Mesothelial cell of epicardium (in vitro differentiated cells): ENCODE measurements around the gene HNRNPA3. TPM values are rescaled to one million over a fixed set of nuclear protein-coding genes. Genes with fewer than 3 reads are reported as not detected.

Source experiments
- DNase-seq, 2 experiments: peaks; one replicate each; pipeline ENCODE4 v3.0.0; 2021; ENCODE audit warnings: low spot score in 2 of 2; ENCODE audit not compliant: unreplicated experiment in 2 of 2
- H3K27ac Mint-ChIP-seq: 2 replicates; pipeline ENCODE4 v1.8.0; 2021; ENCODE audit warnings: mixed read lengths
- H3K27me3 Mint-ChIP-seq: 2 replicates; pipeline ENCODE4 v1.8.0; 2021; ENCODE audit warnings: low read depth, mixed read lengths
- H3K36me3 Mint-ChIP-seq: 2 replicates; pipeline ENCODE4 v1.8.0; 2021; ENCODE audit warnings: mixed read lengths
- H3K4me1 Mint-ChIP-seq: 2 replicates; pipeline ENCODE4 v1.8.0; 2021; ENCODE audit warnings: mixed read lengths
- H3K4me3 Mint-ChIP-seq: 2 replicates; pipeline ENCODE4 v1.8.0; 2021; ENCODE audit warnings: mild to moderate bottlenecking, moderate library complexity, mixed read lengths
- H3K9me3 Mint-ChIP-seq: 2 replicates; pipeline ENCODE4 v1.8.0; 2021; ENCODE audit warnings: mixed read lengths
- total RNA-seq: library from RNA; stranded (reverse); gene quantifications from 3 replicates; pipeline ENCODE4 v1.2.1, GENCODE V29; 2021
- TF ChIP-seq, protein P1 (sequence below): fragments of 200-600 bp; sonication (generic); IDR thresholded peaks from one replicate; pipeline ENCODE4 v1.5.0; 2021; ENCODE audit warnings: antibody characterized with exemption; ENCODE audit not compliant: unreplicated experiment

Gene HNRNPA3
- total RNA-seq, 1 donor from 2014 or later, result 264 TPM

DNA sequence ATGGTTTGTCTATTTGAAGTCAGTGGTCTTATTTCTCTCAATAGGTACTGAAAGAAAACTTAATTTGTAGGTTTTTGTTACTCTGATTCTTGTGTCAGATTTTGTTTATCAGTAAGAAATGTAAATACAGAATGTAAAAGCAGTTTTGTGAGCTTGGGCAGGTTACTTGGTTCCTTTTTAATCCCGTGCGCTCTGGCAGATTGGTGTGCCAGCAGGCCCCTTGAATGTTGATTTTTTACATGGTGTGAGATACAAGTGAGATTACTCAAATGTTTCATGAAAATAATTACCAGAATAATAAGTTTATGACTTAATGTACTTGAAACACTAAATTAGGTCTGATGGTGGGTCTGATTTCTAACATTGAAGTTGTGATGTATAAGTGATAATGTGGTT, 13.4 kb downstream of the HNRNPA3 start:
- peaks cover 40% of the 10 kb centered on the region for H3K36me3 Mint-ChIP-seq
- no peak overlapping the region for H3K4me3 Mint-ChIP-seq
- peaks cover 6% of the 10 kb centered on the region for H3K4me1 Mint-ChIP-seq
- TF ChIP-seq, protein P1, sequence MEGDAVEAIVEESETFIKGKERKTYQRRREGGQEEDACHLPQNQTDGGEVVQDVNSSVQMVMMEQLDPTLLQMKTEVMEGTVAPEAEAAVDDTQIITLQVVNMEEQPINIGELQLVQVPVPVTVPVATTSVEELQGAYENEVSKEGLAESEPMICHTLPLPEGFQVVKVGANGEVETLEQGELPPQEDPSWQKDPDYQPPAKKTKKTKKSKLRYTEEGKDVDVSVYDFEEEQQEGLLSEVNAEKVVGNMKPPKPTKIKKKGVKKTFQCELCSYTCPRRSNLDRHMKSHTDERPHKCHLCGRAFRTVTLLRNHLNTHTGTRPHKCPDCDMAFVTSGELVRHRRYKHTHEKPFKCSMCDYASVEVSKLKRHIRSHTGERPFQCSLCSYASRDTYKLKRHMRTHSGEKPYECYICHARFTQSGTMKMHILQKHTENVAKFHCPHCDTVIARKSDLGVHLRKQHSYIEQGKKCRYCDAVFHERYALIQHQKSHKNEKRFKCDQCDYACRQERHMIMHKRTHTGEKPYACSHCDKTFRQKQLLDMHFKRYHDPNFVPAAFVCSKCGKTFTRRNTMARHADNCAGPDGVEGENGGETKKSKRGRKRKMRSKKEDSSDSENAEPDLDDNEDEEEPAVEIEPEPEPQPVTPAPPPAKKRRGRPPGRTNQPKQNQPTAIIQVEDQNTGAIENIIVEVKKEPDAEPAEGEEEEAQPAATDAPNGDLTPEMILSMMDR, result no peak
- H3K9me3 Mint-ChIP-seq, result no peaks in the 10 kb centered on the region
- DNase-seq, result no peak
- H3K27ac Mint-ChIP-seq, result peak overlapping the region; percentile 61
- H3K27me3 Mint-ChIP-seq, result no peaks in the 10 kb centered on the region

DNA sequence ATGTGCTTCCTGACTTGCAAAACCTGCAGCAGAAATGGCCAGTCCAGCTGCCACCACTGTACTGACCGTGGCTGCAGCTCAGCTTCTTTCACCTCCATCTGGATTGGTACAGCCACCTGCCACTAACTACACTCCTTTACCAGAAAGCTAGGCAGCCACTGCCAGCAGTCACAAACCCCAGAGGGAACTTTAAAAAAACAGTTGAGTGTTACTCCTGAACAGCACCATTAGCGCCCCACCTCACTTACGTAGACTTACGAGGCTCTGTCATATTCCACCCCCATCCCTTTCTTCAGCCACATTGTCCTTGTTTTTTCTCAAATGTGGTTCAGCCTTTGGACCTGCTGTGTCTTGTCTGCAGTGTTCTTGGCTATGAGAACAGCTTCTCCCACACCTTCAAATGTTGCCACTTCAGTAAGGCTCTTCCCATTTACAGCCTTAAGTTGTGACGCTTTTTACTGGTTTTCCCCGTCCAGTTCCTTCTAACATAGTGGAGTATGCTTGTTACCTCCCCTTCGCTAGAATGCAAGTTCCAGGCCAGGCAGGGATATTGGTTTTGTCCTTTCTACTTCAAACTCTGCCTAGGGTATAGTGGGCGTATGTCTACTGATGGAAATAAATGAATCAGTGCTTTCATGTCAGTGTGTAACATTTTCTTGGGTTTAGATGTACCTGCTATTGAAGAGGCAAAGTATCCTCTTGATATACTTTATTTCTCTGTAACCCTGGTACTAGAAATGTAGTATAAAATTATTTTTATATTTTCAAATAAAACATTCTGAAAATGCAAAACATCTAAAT, 17.0 kb downstream of the HNRNPA3 start:
- no peak overlapping the region for H3K4me3 Mint-ChIP-seq
- DNase-seq, result no peak

DNA sequence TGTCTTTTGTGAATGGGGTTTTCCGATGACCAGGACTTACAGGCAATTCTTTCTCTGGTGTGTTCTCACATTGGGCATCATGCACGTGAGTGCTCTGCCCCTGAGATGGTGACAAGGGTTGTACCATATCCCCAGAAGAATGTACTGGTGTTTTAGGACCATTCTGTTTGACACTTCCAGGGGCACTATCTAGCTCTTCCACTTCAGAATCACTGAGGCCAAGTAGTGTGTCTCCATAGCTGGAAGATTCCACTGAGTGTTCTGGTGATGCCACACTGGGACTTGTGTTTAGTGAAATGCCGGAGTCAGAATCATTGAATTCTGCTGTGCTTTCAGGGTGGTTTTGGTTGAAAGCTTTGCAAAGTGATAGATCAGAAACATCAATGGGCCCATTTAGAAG, 18.7 kb downstream of the HNRNPA3 start:
- H3K27ac Mint-ChIP-seq, result peak overlapping the region; percentile 37
- H3K9me3 Mint-ChIP-seq, result no peaks in the 10 kb centered on the region
- peaks cover 52% of the 10 kb centered on the region for H3K36me3 Mint-ChIP-seq
- H3K4me3 Mint-ChIP-seq, result no peak overlapping the region
- no peak for DNase-seq
- H3K27me3 Mint-ChIP-seq, result no peaks in the 10 kb centered on the region
- H3K4me1 Mint-ChIP-seq, result peaks cover 10% of the 10 kb centered on the region
- TF ChIP-seq, protein P1, result no peak

More for the DNA sequence above, 17.0 kb downstream of the HNRNPA3 start:
- peak overlapping the region; percentile 82 for H3K27ac Mint-ChIP-seq
- H3K36me3 Mint-ChIP-seq, result peaks cover 48% of the 10 kb centered on the region
- no peaks in the 10 kb centered on the region for H3K9me3 Mint-ChIP-seq
- H3K4me1 Mint-ChIP-seq, result peaks cover 10% of the 10 kb centered on the region
- H3K27me3 Mint-ChIP-seq, result no peaks in the 10 kb centered on the region
- TF ChIP-seq, protein P1, result no peak

DNA sequence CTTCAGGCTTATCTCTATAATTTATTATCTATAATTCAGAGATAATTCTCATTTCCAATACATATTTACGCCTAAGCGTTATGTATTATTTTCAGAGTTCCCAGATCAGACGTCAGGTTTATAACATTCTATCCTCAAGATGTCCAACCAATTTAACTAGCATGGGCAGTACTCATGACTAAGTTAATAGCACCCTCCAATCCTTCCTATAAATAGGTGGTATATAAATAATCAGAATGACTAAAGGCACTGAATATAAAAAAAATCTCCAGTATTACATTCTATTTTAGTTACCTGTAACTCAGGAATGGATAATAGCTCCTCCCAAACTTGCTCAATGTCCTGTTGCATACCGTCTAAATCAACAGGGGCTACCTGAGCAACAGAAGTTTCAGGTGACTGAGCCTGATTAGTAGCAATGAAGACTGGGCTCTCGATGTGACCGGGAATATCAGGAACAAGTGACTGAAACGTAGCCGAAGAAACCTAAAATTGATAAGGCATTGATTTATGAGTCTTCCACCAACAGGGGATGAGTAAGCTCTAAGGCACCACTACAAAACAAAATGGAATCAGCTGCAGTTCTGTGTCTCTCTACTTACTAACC, 19.6 kb downstream of the HNRNPA3 start:
- Mint-ChIP-seq H3K4me1 (peaks cover 8% of the 10 kb centered on the region), H3K4me3 (no peak overlapping the region), H3K36me3 (peaks cover 49% of the 10 kb centered on the region), H3K27ac (peak overlapping the region; percentile 56), H3K27me3 (no peaks in the 10 kb centered on the region), H3K9me3 (no peaks in the 10 kb centered on the region)
- no peak for DNase-seq
- TF ChIP-seq, protein P1, result no peak

DNA sequence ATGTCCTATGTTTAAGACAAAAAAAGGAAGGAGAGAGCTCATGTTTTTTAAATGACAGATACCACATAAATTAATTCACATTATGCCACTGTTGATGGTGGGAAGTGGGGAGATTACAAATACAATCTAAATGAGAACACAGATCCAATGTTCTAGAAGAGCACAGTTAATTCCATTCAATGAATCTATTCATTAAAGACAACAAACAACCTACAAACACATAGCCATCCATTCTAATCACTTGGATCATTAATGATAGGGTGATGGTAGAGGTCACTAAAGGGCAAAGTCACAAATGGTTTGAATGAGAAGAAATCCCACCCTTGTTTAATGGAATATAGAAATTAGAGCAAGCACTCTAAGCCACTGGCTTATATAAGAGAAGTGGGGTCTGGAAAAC, 21.7 kb downstream of the HNRNPA3 start:
- Mint-ChIP-seq H3K27me3 (no peaks in the 10 kb centered on the region), H3K4me3 (no peak overlapping the region), H3K36me3 (peaks cover 38% of the 10 kb centered on the region), H3K27ac (peak overlapping the region; percentile 70), H3K4me1 (peaks cover 20% of the 10 kb centered on the region), H3K9me3 (no peaks in the 10 kb centered on the region)
- DNase-seq, result no peak
- TF ChIP-seq, protein P1, result no peak
